Measurements from ENCODE around the gene KCNMB2.

The KCNMB2 gene

GRCh38 chr3:178762385-178762784 lies 226.1 kb downstream of the KCNMB2 start:
- H3K36me3 ChIP-seq (ENCODE audit: insufficient read depth, low read length), result no peaks in the 10 kb centered on the region
- H3K27ac ChIP-seq (ENCODE audit: low read length), result no peak overlapping the region
- no peaks in the 10 kb centered on the region for H3K79me2 ChIP-seq (ENCODE audit: insufficient read depth, low read length)
- H3K9ac ChIP-seq (ENCODE audit: low read depth, low read length), result no peak overlapping the region
- TF ChIP-seq EZH2 (IDR thresholded peaks at IDR 0.05; ENCODE audit: borderline replicate concordance, low read depth, low read length, severe bottlenecking) (no peak), CTCF (IDR thresholded peaks at IDR 0.05; ENCODE audit: borderline replicate concordance, extremely low read depth, low read length, poor library complexity, severe bottlenecking) (no peak)
- H3K4me3 ChIP-seq (ENCODE audit: low read depth in 1 of 2, low read length in 2 of 2), result no peak overlapping the region
- no peaks in the 10 kb centered on the region for H4K20me1 ChIP-seq (ENCODE audit: insufficient read depth, low read length)
- H3K4me2 ChIP-seq (ENCODE audit: insufficient read depth, low read length), result no peak overlapping the region
- H3K4me1 ChIP-seq (ENCODE audit: insufficient read depth, low read length), result no peaks in the 10 kb centered on the region
- H3K9me3 ChIP-seq (ENCODE audit: insufficient read depth, low read length, severe bottlenecking), result no peaks in the 10 kb centered on the region
- H2AFZ ChIP-seq (ENCODE audit: low read depth, low read length), result no peak overlapping the region
- ATAC-seq (ENCODE audit: insufficient read depth, low read depth) (no peak), DNase-seq (no peak)
- no peaks in the 10 kb centered on the region for H3K27me3 ChIP-seq (ENCODE audit: insufficient read depth, low read length, poor library complexity)

- H3K4me2 ChIP-seq (ENCODE audit: insufficient read depth, low read length), result no peak overlapping the region
- no peaks in the 10 kb centered on the region for H3K79me2 ChIP-seq (ENCODE audit: insufficient read depth, low read length)
- H2AFZ ChIP-seq (ENCODE audit: low read depth, low read length), result no peak overlapping the region
- H3K9ac ChIP-seq (ENCODE audit: low read depth, low read length), result no peak overlapping the region
- H3K4me1 ChIP-seq (ENCODE audit: insufficient read depth, low read length), result no peaks in the 10 kb centered on the region
- ATAC-seq (ENCODE audit: insufficient read depth, low read depth) (no peak), DNase-seq (no peak)
- no peak overlapping the region for H3K4me3 ChIP-seq (ENCODE audit: low read depth in 1 of 2, low read length in 2 of 2)
- H3K27me3 ChIP-seq (ENCODE audit: insufficient read depth, low read length, poor library complexity), result no peaks in the 10 kb centered on the region
- H4K20me1 ChIP-seq (ENCODE audit: insufficient read depth, low read length), result no peaks in the 10 kb centered on the region
- no peak overlapping the region for H3K27ac ChIP-seq (ENCODE audit: low read length)
- no peaks in the 10 kb centered on the region for H3K36me3 ChIP-seq (ENCODE audit: insufficient read depth, low read length)
- H3K9me3 ChIP-seq (ENCODE audit: insufficient read depth, low read length, severe bottlenecking), result no peaks in the 10 kb centered on the region
- TF ChIP-seq CTCF (IDR thresholded peaks at IDR 0.05; ENCODE audit: borderline replicate concordance, extremely low read depth, low read length, poor library complexity, severe bottlenecking) (no peak), EZH2 (IDR thresholded peaks at IDR 0.05; ENCODE audit: borderline replicate concordance, low read depth, low read length, severe bottlenecking) (no peak)
Observed at GRCh38 chr3:178765472-178765871, 229.2 kb downstream of the KCNMB2 start.

- no peak overlapping the region for H3K9ac ChIP-seq (ENCODE audit: low read depth, low read length)
- no peaks in the 10 kb centered on the region for H3K36me3 ChIP-seq (ENCODE audit: insufficient read depth, low read length)
- no peak overlapping the region for H2AFZ ChIP-seq (ENCODE audit: low read depth, low read length)
- ATAC-seq (ENCODE audit: insufficient read depth, low read depth), result no peak
- H3K4me3 ChIP-seq (ENCODE audit: low read depth in 1 of 2, low read length in 2 of 2), result no peak overlapping the region
- H3K79me2 ChIP-seq (ENCODE audit: insufficient read depth, low read length), result no peaks in the 10 kb centered on the region
- TF ChIP-seq EZH2 (IDR thresholded peaks at IDR 0.05; ENCODE audit: borderline replicate concordance, low read depth, low read length, severe bottlenecking) (no peak), CTCF (IDR thresholded peaks at IDR 0.05; ENCODE audit: borderline replicate concordance, extremely low read depth, low read length, poor library complexity, severe bottlenecking) (no peak)
- no peak overlapping the region for H3K4me2 ChIP-seq (ENCODE audit: insufficient read depth, low read length)
- H3K4me1 ChIP-seq (ENCODE audit: insufficient read depth, low read length), result no peaks in the 10 kb centered on the region
- H3K9me3 ChIP-seq (ENCODE audit: insufficient read depth, low read length, severe bottlenecking), result no peaks in the 10 kb centered on the region
- no peak for DNase-seq
- no peaks in the 10 kb centered on the region for H3K27me3 ChIP-seq (ENCODE audit: insufficient read depth, low read length, poor library complexity)
- H4K20me1 ChIP-seq (ENCODE audit: insufficient read depth, low read length), result no peaks in the 10 kb centered on the region
- H3K27ac ChIP-seq (ENCODE audit: low read length), result no peak overlapping the region
Observed at GRCh38 chr3:178767581-178767980, 231.3 kb downstream of the KCNMB2 start.

All from DND-41 (cell line).